Left ventricle myocardium inferior (tissue), 1 donor: Measurements from ENCODE around the gene TRIM15. TPM values are rescaled to one million over a fixed set of nuclear protein-coding genes. Genes with fewer than 3 reads are reported as not detected.
"Not testable (repeated sequence)": the region's sequence is repeated elsewhere in the genome, so short reads cannot be mapped to it uniquely, and the experiment has no call there.

ENCODE experiments used
- DNase-seq: peaks from one replicate; pipeline ENCODE4 v3.0.0-alpha.2; 2020
- H3K27ac ChIP-seq: fragments of 200-600 bp; replicated peaks from 2 replicates; pipeline ENCODE4 v1.8.0; 2021
- H3K27me3 ChIP-seq: fragments of 200-600 bp; 2 replicates; pipeline ENCODE4 v1.8.0; 2021; ENCODE audit warnings: low read depth
- H3K36me3 ChIP-seq: fragments of 200-600 bp; 2 replicates; pipeline ENCODE4 v1.8.0; 2021
- H3K4me1 ChIP-seq: fragments of 200-600 bp; 2 replicates; pipeline ENCODE4 v1.8.0; 2021
- H3K4me3 ChIP-seq: fragments of 200-600 bp; 2 replicates; pipeline ENCODE4 v1.8.0; 2021; ENCODE audit warnings: mild to moderate bottlenecking, moderate library complexity
- H3K9me3 ChIP-seq: fragments of 200-600 bp; replicated peaks from 2 replicates; pipeline ENCODE4 v1.8.0; 2021
- intact Hi-C: fragments of 100-400 bp; cut with micrococcal nuclease; formaldehyde crosslinking; loops from one replicate; pipeline ENCODE4 v1.11.0; 2022
- total RNA-seq: library from RNA; stranded (reverse); fragmentation: NEBNext Ultra II Directional; extraction: Animal tissue kit (Norgen Biotek cat#: 25700); gene quantifications from one replicate; pipeline ENCODE4 v1.2.1, GENCODE V29; 2021
- TF ChIP-seq, protein P1 (sequence below): fragments of 200-600 bp; IDR thresholded peaks from 2 replicates; pipeline ENCODE4 v1.8.0; 2021; ENCODE audit warnings: antibody characterized with exemption, mild to moderate bottlenecking, borderline replicate concordance
- donor health status: DM: no; HTN: yes; CAD: no; lungs with severe emphysema.

Gene TRIM15
- total RNA-seq, 1 donor from 2014 or later, result not detected

DNA sequence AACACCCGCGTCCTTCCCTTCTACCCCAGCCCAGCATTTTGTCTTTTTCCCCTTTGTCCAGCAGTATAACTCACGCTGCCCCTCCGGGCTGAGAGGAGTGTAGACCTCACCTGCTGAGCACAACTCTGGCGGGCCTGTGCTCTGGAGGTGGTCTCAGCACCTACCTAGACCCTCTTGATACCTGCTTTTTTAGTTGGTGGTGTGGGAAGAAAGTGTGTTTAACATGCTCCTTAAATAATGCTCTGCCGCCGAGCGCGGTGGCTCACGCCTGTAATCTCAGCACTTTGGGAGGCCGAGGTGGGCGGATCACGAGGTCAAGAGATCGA lies 51.3 kb downstream of the TRIM15 start:
- Histone ChIP-seq H3K36me3 (no peaks in the 10 kb centered on the region), H3K27ac (peak overlapping the region; percentile 99), H3K9me3 (no peaks in the 10 kb centered on the region), H3K27me3 (no peaks in the 10 kb centered on the region), H3K4me3 (peak overlapping the region; percentile 99), H3K4me1 (peaks cover 42% of the 10 kb centered on the region)
- intact Hi-C loops, result no loop called here
- TF ChIP-seq, protein P1, sequence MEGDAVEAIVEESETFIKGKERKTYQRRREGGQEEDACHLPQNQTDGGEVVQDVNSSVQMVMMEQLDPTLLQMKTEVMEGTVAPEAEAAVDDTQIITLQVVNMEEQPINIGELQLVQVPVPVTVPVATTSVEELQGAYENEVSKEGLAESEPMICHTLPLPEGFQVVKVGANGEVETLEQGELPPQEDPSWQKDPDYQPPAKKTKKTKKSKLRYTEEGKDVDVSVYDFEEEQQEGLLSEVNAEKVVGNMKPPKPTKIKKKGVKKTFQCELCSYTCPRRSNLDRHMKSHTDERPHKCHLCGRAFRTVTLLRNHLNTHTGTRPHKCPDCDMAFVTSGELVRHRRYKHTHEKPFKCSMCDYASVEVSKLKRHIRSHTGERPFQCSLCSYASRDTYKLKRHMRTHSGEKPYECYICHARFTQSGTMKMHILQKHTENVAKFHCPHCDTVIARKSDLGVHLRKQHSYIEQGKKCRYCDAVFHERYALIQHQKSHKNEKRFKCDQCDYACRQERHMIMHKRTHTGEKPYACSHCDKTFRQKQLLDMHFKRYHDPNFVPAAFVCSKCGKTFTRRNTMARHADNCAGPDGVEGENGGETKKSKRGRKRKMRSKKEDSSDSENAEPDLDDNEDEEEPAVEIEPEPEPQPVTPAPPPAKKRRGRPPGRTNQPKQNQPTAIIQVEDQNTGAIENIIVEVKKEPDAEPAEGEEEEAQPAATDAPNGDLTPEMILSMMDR, result no peak
- DNase-seq, result no peak

GRCh38 chr6:30216096-30216495 lies 52.8 kb downstream of the TRIM15 start:
- Histone ChIP-seq H3K27ac (no peak overlapping the region), H3K4me3 (no peak overlapping the region), H3K27me3 (no peaks in the 10 kb centered on the region), H3K9me3 (no peaks in the 10 kb centered on the region), H3K4me1 (peaks cover 32% of the 10 kb centered on the region), H3K36me3 (no peaks in the 10 kb centered on the region)
- no peak for DNase-seq
- TF ChIP-seq, protein P1, result no peak
- intact Hi-C loops, result no loop called here

DNA sequence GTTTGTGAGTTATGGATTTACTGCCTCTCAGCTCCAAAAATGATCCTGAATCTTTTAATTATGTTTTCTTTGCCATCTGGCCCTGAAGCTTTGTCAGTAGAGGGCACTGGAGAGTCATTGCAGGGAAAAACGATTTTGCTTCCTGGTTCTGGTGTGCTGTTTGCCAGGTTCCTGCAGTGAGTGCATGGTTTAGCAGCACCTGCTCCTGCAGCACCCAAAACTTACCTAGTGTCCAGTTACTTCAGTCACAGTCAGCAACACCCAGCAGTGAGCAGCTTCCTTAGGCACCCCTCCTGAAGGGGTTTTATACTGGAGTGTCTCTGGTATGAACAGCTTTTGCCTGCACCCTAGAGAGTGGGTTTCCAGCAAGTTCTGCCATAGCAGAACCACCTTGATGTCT lies 55.9 kb downstream of the TRIM15 start:
- peaks cover 9% of the 10 kb centered on the region for H3K9me3 ChIP-seq
- intact Hi-C loops, result no loop called here
- DNase-seq, result no peak
- no peak overlapping the region for H3K27ac ChIP-seq
- no peaks in the 10 kb centered on the region for H3K27me3 ChIP-seq
- no peak overlapping the region for H3K4me3 ChIP-seq
- TF ChIP-seq, protein P1, result peak; percentile 79
- H3K4me1 ChIP-seq, result peaks cover 5% of the 10 kb centered on the region
- H3K36me3 ChIP-seq, result no peaks in the 10 kb centered on the region

DNA sequence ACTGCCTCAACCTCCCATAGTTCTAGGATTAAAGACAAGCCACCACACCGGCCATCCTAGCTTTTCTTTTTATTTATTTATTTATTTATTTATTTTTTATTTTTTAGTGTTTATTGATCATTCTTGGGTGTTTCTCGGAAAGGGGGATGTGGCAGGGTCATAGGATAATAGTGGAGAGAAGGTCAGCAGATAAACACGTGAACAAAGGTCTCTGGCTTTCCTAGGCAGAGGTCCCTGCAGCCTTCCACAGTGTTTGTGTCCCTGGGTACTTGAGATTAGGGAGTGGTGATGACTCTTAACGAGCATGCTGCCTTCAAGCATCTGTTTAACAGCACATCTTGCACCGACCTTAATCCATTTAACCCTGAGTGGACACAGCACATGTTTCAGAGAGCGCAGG lies 58.0 kb downstream of the TRIM15 start:
- DNase-seq, H3K9me3 ChIP-seq, H3K4me3 ChIP-seq, H3K27ac ChIP-seq, H3K27me3 ChIP-seq, intact Hi-C loops, H3K36me3 ChIP-seq, H3K4me1 ChIP-seq: not testable (repeated sequence)

GRCh38 chr6:30221956-30222355 lies 58.6 kb downstream of the TRIM15 start:
- intact Hi-C loops, H3K27me3 ChIP-seq, DNase-seq, H3K27ac ChIP-seq, H3K9me3 ChIP-seq, H3K36me3 ChIP-seq, H3K4me3 ChIP-seq, H3K4me1 ChIP-seq: not testable (repeated sequence)

Other genes starting within 250 kb of the TRIM15 start
- 252 TPM for gene HLA-A, start 221.0 kb upstream of the TRIM15 start, total RNA-seq
- 17.5 TPM for gene POLR1H, start 102.3 kb upstream of the TRIM15 start, total RNA-seq
- gene PPP1R11, start 96.3 kb upstream of the TRIM15 start, total RNA-seq, result 45.3 TPM
- not detected for gene RNF39, start 87.8 kb upstream of the TRIM15 start, total RNA-seq
- gene TRIM31, start 50.5 kb upstream of the TRIM15 start, total RNA-seq, result not detected
- gene TRIM40, start 27.4 kb upstream of the TRIM15 start, total RNA-seq, result not detected
- gene TRIM10, start 2.3 kb upstream of the TRIM15 start, total RNA-seq, result not detected
- 19.9 TPM for gene TRIM26, start 49.9 kb downstream of the TRIM15 start, total RNA-seq
- 7.7 TPM for gene TRIM39, start 163.4 kb downstream of the TRIM15 start, total RNA-seq
- 25.7 TPM for gene RPP21, start 181.6 kb downstream of the TRIM15 start, total RNA-seq